GM19397 (cell line): ENCODE data around the gene GNAQ.

ENCODE experiments used
- ATAC-seq: cut with Tn5 transposase; IDR thresholded peaks from one replicate; pipeline ENCODE4 v1.9.1; 2021; ENCODE audit warnings: mild to moderate bottlenecking, moderate library complexity; ENCODE audit not compliant: unreplicated experiment

GNAQ gene

DNA sequence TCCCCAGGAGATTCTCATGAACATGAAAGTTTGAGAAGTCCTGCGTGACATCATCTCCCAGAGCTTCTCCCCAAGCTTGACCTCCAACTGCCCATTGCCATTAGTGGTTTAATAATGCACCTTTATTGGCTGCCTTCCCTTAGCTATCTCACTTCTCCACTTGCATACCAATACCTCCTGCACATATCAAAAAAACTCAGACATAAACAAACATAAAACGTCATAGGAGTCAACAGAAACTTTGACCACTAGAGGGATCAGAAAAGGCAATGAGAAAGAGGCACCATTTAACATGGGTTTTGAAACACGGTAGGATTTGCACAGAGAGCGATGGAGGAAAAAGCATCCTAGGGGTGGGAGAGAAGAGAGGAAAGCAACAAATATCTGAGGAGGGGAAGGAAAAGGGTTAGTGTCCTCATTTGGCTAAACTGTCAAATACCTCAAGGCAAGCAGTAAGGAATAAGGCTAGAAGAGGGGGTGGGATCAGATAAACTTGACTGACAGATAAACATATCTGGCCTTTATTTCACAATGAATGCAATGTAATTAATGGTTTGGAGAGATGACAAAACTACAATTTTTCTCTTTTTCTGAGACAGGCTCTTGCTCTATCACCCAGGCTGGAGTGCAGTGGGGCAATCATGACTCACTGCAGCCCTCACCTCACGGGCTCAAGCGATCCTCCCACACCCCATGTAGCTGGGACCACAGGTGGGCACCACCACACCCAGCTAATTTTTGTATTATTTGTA is 27.0 kb downstream of the GNAQ start:
- no peak for ATAC-seq

DNA sequence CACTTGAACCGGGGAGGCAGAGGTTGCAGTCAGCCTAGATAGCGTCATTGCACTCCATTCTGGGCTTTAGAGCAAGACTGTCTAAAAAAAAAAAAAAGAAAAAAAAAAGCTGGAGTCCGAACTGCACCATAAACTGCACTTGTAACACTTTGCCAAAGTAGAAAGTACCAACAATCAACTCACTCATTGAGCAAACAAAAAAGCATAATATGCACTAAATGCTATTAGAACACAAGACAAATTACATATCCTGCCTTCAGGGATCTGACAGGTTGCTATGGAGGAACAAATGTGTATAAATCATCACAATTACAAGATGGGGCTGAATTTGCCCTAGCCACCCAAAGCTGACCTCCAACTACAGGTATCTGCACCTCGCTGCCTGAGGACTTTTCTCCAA is 27.9 kb downstream of the GNAQ start:
- ATAC-seq: no peak

DNA sequence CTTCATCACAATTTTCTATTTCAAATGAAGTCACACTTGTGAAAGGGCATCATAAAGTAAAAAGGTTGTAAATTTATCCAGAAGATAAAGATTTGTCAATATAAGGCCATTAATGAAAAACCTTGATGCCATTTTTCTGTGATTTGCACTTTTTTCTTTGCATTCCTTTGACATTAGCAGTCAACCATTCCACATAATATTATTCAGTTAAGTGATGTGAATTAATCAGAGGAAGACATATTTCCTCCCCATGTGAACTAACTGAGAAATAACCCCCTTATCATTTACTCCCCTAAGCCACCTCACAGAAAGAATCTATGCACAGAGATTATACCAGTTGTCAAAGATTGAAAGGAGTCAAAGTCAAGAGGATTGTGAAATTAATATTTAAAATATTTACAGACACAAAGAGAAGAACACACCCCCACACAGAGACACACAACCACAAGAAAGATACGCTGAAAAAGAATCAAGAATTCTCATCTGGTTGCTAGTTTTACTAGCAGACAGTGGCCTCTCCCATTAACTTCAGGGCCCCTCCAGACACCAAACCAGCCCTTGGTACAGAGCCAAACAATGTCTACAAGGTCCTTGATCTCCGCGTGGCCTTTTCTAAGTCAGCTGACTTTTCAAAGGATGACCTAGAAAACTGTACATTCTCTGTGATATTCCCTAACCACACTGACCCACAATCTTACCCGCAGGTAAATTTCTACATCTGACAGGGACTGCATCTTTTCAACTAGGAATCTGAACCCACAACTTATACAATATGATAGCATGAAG is 29.5 kb downstream of the GNAQ start:
- ATAC-seq: no peak

GRCh38 chr9:78000221-78000620 is 31.4 kb downstream of the GNAQ start:
- ATAC-seq: no peak

DNA sequence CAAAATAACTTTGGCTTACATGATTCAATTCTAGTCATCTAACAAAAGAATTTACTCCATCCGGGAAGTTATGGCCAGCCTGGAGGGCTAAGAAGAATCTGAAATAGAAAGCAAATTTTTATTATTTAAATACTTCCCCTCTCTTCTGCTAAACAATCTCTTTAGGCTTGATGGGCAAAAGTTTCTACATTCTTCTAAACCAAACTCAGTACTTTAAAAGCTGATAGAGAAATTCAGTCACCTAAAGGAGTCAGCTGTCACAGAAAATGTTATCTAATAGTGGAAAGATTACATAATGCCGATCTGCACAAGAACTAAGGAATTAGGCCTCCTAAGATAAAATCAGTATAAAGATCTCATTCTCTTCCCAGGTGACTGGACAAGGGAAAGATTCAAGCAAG is 32.4 kb downstream of the GNAQ start:
- no peak for ATAC-seq

DNA sequence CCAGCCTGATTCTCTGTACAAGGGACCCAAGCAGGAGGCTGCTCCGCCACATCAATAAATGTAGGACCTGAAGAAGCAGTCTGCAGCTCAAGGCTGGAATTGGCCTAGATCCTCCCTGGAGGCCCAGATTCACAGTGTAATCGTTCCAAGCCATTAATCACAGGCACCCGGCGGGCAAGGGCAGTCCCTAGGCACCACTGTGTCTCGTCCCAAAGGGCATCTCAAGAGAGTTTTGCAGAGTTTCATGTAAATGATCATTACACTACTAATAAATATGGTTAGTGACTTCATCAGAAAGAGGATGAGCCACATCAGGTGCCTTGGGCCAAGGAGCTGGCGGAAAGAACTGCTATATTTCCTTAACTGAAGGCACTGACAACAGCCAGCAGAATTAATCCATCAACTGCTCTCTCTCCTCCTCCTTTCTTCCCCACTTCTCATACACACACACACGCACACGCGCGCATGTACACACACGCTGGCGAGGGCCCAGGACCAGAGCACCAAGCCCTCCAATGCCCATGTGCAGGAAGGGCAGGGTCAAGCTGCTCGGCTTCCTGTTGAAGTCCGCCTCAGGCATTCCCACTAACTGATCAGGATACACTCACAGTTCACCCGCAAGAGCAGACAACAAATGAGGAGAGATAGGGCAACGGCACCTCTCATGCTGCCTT is 33.9 kb downstream of the GNAQ start:
- ATAC-seq: no peak

DNA sequence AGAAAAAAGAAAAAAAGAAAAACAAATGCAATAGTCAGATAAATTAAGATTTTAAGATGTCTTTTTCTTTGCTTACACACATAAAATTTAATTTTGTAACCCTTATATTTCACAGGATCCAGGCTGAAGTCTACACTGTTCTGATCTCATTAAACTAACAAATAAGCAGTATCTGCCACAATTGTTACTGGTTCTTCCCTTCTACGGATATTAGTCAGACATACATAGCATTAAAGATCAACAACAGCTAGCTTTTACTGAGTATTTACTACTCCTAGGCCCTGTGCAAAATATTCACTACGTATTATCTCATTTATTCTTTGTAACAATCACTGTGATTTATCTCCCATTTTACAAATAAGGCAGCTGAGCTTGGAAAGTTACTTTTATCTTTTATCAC is 34.9 kb downstream of the GNAQ start:
- ATAC-seq: no peak

DNA sequence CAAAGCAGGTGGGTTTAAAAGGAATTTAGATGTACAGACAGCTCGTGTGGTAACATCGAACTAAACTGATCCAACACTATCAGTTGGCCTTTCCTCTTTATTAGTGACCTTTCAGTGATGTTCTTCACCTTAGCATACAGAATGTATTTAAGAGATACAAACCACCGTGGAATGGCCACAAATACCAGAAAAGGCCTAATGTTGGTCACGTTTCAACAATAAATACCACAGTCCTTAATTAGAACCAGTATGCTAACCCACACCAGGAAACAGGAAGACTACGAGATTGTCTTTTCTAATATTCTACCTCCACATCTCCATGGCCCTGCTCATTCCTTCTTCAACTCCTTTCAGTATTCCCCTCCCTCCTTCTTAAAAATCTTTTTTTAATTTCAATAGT is 40.4 kb downstream of the GNAQ start:
- no peak for ATAC-seq

GRCh38 chr9:77989909-77990308 is 41.7 kb downstream of the GNAQ start:
- ATAC-seq: no peak

- ATAC-seq: no peak
Measured at GRCh38 chr9:77989458-77989857, 42.2 kb downstream of the GNAQ start.

- no peak for ATAC-seq
Measured at GRCh38 chr9:77988630-77989029, 43.0 kb downstream of the GNAQ start.

- ATAC-seq: no peak
Measured at GRCh38 chr9:77987880-77988525, 43.6 kb downstream of the GNAQ start.

DNA sequence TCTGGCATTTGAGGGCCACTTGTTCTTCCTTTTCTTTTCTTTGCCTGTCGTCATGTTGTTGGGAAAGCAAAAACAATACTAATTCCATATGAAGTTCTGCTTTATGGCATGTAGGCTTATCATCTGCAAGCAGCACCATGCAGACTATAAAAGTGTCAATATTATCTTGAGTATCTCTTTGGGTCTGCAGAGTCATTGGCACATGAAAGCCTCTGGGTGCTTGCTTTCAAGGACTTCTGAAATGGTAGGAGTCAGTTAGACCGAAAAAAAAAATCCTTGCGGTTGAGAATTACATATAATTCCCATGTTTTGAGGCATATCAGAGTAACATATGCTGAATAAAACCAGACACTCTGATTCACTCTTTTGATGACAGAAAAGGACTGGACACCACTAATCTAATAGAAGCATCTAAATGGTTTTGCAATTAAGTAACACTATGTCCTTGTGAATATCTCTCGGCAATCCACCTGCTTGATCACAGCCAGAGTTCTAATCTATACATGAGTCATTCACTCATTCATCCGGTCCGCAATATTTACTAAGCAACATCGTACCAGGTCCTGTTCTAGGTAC is 44.4 kb downstream of the GNAQ start:
- ATAC-seq: no peak

GRCh38 chr9:77985996-77986395 is 45.6 kb downstream of the GNAQ start:
- ATAC-seq: no peak

- ATAC-seq: no peak
Measured at GRCh38 chr9:77983320-77983662, 48.3 kb downstream of the GNAQ start.

DNA sequence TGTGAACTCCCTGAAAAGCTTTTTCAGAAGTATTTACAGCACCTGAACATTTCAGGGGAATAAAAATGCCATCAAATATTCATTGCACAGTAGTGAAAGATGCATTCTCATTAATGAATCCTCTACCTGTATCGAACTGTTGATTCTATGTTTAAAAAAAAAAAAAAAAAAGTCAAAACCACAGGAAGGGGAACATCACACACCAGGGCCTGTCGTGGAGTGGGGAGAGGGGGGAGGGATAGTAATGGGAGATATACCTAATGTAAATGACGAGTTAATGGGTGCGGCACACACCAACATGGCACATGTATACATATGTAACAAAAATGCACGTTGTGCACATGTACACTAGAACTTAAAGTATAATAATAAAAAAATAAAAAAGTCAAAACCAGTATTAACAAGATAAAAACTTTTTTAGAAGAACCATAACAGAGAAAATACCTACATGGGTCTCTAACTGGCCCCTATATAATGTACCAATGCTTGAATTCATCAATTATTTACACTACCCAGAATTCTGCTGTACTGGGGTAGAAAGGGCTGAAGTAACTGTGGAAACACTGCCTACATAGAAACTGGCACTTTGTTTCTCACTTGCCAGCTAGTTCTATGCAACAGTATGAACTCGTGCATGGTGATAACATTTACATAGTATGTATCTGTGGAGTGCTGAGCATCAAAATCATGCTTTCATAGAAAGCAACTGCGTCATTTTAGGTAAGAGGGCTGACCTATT is 48.9 kb downstream of the GNAQ start:
- no peak for ATAC-seq

GRCh38 chr9:77981907-77982306 is 49.7 kb downstream of the GNAQ start:
- no peak for ATAC-seq

- ATAC-seq: no peak
Measured at GRCh38 chr9:77981332-77981731, 50.3 kb downstream of the GNAQ start.

DNA sequence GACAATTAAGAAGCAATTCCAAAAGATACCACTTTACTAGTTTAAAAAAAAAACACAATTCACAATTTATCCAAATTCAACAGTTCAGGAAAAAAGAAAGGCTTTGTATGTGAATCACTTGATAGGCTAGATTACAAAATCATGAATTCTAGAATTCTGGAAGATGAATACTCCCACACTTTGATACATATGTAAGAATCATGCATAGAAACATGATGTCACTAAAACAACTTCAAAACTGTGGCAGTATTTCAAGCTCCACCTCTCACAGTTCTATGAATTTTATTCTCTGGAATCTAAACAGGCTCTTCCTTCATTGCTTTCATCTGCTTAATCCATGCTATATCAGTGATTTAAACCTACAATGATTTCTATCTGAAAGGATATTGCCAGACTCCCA is 51.0 kb downstream of the GNAQ start:
- ATAC-seq: no peak

DNA sequence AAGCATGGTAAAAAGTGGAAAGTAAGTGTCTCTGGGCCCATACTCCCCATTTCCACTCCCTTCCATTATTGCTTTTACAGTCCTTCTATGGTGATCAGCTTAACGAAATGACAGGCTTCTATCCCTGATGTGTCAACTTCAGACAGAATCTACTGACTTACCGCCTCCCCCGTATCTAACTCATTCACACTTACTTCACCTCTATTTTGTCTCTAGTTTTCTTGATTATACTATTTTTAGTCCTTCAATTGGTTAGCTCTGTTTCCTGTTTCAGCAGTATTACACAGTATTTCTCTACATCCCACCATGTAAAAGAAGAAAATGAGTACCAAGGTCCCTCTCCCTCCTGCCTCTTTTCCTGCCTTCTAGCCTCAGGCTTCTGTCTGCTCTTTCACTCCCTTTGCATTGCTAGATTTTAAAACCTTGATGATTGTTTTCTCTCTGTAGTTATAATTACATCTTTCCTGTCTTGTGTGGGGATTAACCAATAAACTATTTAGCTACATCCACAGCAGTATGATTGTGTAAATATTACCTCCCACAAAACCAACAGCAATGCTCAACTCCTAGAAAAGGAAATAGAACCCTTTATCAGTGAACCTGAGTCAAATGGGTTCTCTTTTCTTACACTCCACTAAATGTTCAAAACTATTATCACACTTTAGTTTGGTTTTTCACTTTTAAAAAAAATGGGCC is 53.4 kb downstream of the GNAQ start:
- no peak for ATAC-seq
